Peyer's patch (tissue), 4 donors: ENCODE results near the gene C1orf198. TPM values are rescaled to one million over a fixed set of nuclear protein-coding genes. Genes with fewer than 3 reads are reported as not detected.

Experiments
- DNase-seq, 3 donors: peaks; one replicate each; pipeline ENCODE4 v3.0.0-alpha.2; 2017 to 2019
- H3K27ac ChIP-seq, 4 donors: fragments of 200-600 bp; sonication (generic); one replicate each; pipeline ENCODE4 v1.5.1; 2016 to 2019
- H3K27me3 ChIP-seq, 2 donors: fragments of 200-600 bp; sonication (generic); one replicate each; pipeline ENCODE4 v1.5.1; 2019
- H3K36me3 ChIP-seq, 3 donors: fragments of 200-600 bp; sonication (generic); one replicate each; pipeline ENCODE4 v1.5.1; 2016 to 2019
- H3K4me1 ChIP-seq, 4 donors: fragments of 200-600 bp; sonication (generic); one replicate each; pipeline ENCODE4 v1.5.1; 2016 to 2019
- H3K4me3 ChIP-seq, 4 donors: fragments of 200-600 bp; sonication (generic); 1 replicate in 3 of 4; 2 replicates in 1 of 4; pipeline ENCODE4 v1.5.1; 2016 to 2019; ENCODE audit warnings: mild to moderate bottlenecking in 1 of 4
- H3K9me3 ChIP-seq, 4 donors: fragments of 200-600 bp; sonication (generic); one replicate each; pipeline ENCODE4 v1.5.1; 2016 to 2019; ENCODE audit warnings: mild to moderate bottlenecking in 1 of 4
- CTCF ChIP-seq, 6 experiments: fragments of 450-650 bp in 4 of 6; fragments of 200-600 bp in 2 of 6; sonication (generic) in 1 of 6; IDR thresholded peaks; one replicate each; pipeline ENCODE4 v1.5.1; 2017 to 2019; ENCODE audit warnings: antibody characterized with exemption in 6 of 6, mild to moderate bottlenecking in 3 of 6, moderate library complexity in 1 of 6
- POLR2A ChIP-seq, 2 donors: fragments of 450-650 bp; IDR thresholded peaks; one replicate each; pipeline ENCODE4 v1.5.1; 2017; ENCODE audit warnings: antibody characterized with exemption in 2 of 2, mild to moderate bottlenecking in 2 of 2, moderate library complexity in 2 of 2
- total RNA-seq, 4 donors: library from RNA; depleted of rRNA; stranded (reverse); fragments of >200 nt; gene quantifications; one replicate each; pipeline ENCODE4 v1.1.0, GENCODE V29; 2016

C1orf198 gene
- total RNA-seq, 4 donors from 2014 or later = 10.3 to 14.0 (median 11.4) TPM

- H3K36me3 ChIP-seq = no peaks in the 10 kb centered on the region
- no peak overlapping the region for H3K27ac ChIP-seq
- no peak for TF ChIP-seq POLR2A (IDR thresholded peaks at IDR 0.05)
- no peak for TF ChIP-seq CTCF (IDR thresholded peaks at IDR 0.05)
- no peak for DNase-seq
- no peak overlapping the region for H3K4me3 ChIP-seq
- H3K9me3 ChIP-seq = no peaks in the 10 kb centered on the region
- H3K27me3 ChIP-seq = no peaks in the 10 kb centered on the region
- no peaks in the 10 kb centered on the region for H3K4me1 ChIP-seq
Observed at GRCh38 chr1:230891413-230891812, 23.1 kb upstream of the C1orf198 start.

GRCh38 chr1:230884646-230885045, 16.3 kb upstream of the C1orf198 start:
- Histone ChIP-seq H3K4me3 (no peak overlapping the region), H3K9me3 (peaks cover 0 to 6% (median 1%) of the 10 kb centered on the region in 4 donors), H3K36me3 (no peaks in the 10 kb centered on the region), H3K4me1 (no peaks in the 10 kb centered on the region), H3K27me3 (no peaks in the 10 kb centered on the region), H3K27ac (no peak overlapping the region)
- DNase-seq = no peak
- TF ChIP-seq POLR2A (IDR thresholded peaks at IDR 0.05) (no peak), CTCF (IDR thresholded peaks at IDR 0.05) (no peak)

GRCh38 chr1:230883967-230884366, 15.6 kb upstream of the C1orf198 start:
- TF ChIP-seq CTCF (IDR thresholded peaks at IDR 0.05) (no peak), POLR2A (IDR thresholded peaks at IDR 0.05) (no peak)

DNA sequence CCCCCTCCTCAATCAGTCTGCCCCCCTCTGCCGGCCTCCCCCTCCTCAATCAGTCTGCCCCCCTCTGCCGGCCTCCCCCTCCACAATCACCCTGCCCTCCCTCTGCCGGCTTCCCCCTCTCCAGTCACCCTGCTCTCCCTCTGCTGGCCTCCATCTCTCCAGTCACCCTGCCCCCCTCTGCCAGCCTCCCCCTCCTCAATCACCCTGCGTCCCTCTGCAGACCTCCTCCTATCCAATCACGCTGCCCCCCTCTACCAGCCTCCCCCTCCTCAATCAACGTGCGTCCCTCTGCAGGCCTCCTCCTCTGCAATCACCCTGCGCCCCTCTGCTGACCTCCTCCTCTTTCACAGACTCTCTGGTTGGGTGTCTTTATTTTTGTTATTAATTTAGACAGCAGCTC, 11.5 kb upstream of the C1orf198 start:
- TF ChIP-seq CTCF (IDR thresholded peaks at IDR 0.05) (no peak), POLR2A (IDR thresholded peaks at IDR 0.05) (no peak)
- Histone ChIP-seq H3K9me3 (peaks cover 0 to 3% (median under 1%) of the 10 kb centered on the region in 4 donors), H3K4me3 (no peak overlapping the region), H3K27ac (no peak overlapping the region), H3K27me3 (no peaks in the 10 kb centered on the region), H3K4me1 (no peaks in the 10 kb centered on the region), H3K36me3 (no peaks in the 10 kb centered on the region)
- DNase-seq = no peak

More at GRCh38 chr1:230883967-230884366, 15.6 kb upstream of the C1orf198 start:
- H3K4me1 ChIP-seq = no peaks in the 10 kb centered on the region
- H3K27ac ChIP-seq = no peak overlapping the region
- H3K36me3 ChIP-seq = no peaks in the 10 kb centered on the region
- H3K4me3 ChIP-seq = no peak overlapping the region
- no peaks in the 10 kb centered on the region for H3K27me3 ChIP-seq
- peaks cover 0 to 6% (median 1%) of the 10 kb centered on the region in 4 donors for H3K9me3 ChIP-seq
- no peak for DNase-seq

DNA sequence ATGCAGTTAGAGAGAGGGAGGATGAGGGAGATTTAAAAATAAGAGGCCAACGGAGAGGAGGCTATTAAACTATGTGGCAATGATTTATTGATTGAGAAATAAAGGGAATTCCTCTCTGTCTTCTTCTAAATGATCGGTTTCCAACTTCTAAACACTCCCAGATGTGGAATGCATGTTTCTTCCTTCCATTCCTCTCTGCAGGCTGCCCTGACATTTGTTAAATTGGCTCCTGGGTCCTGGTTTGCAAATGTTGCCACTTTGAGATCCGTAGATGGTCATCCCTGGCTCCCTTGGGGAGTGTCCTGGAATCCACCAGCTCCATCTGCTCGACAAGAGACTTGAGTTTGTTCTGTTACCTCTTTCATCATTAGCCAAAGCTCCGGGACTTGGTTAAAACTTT, 10.3 kb upstream of the C1orf198 start:
- H3K36me3 ChIP-seq = no peaks in the 10 kb centered on the region
- TF ChIP-seq POLR2A (IDR thresholded peaks at IDR 0.05) = no peak
- no peak for TF ChIP-seq CTCF (IDR thresholded peaks at IDR 0.05)
- H3K4me3 ChIP-seq = no peak overlapping the region
- H3K9me3 ChIP-seq = no peaks in the 10 kb centered on the region
- no peak overlapping the region for H3K27ac ChIP-seq
- no peaks in the 10 kb centered on the region for H3K4me1 ChIP-seq
- DNase-seq = no peak
- no peaks in the 10 kb centered on the region for H3K27me3 ChIP-seq
